ENCODE measurements around the gene DENND6B.

The DENND6B gene

GRCh38 chr22:50301581-50301991 is 25.2 kb downstream of the DENND6B start:
- Histone ChIP-seq H3K4me3 (peak overlapping the region; percentile 96), H3K27ac (peak overlapping the region; percentile 83 to 98)
- no peak for DNase-seq (ENCODE audit: low spot score)
- TF ChIP-seq CTCF (IDR thresholded peaks at IDR 0.05): no peak

GRCh38 chr22:50300620-50301257 is 26.1 kb downstream of the DENND6B start:
- Histone ChIP-seq H3K4me3 (peak overlapping the region; percentile 96), H3K27ac (peak overlapping the region; percentile 83 to 98)
- no peak for DNase-seq (ENCODE audit: low spot score)
- no peak for TF ChIP-seq CTCF (IDR thresholded peaks at IDR 0.05)

- Histone ChIP-seq H3K27ac (peak overlapping the region; percentile 83 to 98), H3K4me3 (peak overlapping the region; percentile 96)
- DNase-seq (ENCODE audit: low spot score): no peak
- no peak for TF ChIP-seq CTCF (IDR thresholded peaks at IDR 0.05)
These were observed 26.8 kb downstream of the DENND6B start for GRCh38 chr22:50299785-50300619.

GRCh38 chr22:50298937-50299784 is 27.7 kb downstream of the DENND6B start:
- peak overlapping the region; percentile 83 to 98 for H3K27ac ChIP-seq
- DNase-seq (ENCODE audit: low spot score): no peak
- TF ChIP-seq CTCF (IDR thresholded peaks at IDR 0.05): no peak

GRCh38 chr22:50298266-50298637 is 28.6 kb downstream of the DENND6B start:
- peak overlapping the region; percentile 35 to 98 for H3K27ac ChIP-seq
- no peak for TF ChIP-seq CTCF (IDR thresholded peaks at IDR 0.05)
- no peak overlapping the region for H3K4me3 ChIP-seq
- no peak for DNase-seq (ENCODE audit: low spot score)

More at GRCh38 chr22:50298937-50299784, 27.7 kb downstream of the DENND6B start:
- H3K4me3 ChIP-seq: peak overlapping the region; percentile 96

- DNase-seq (ENCODE audit: low spot score): no peak
- no peak for TF ChIP-seq CTCF (IDR thresholded peaks at IDR 0.05)
- peak overlapping the region; percentile 35 to 98 for H3K27ac ChIP-seq
- peak overlapping the region; percentile 13 for H3K4me3 ChIP-seq
These were observed 29.1 kb downstream of the DENND6B start for GRCh38 chr22:50297510-50298265.
